Measurements from ENCODE around the gene TNFRSF8. TPM values are rescaled to one million over a fixed set of nuclear protein-coding genes. Genes with fewer than 3 reads are reported as not detected.

The TNFRSF8 gene
- total and polyA plus RNA-seq, 2 experiments from 2014 or later = not detected

GRCh38 chr1:12060500-12060899 lies 2.6 kb upstream of the TNFRSF8 start:
- no peaks in the 10 kb centered on the region for H4K20me1 ChIP-seq (ENCODE audit: insufficient read depth, poor library complexity, severe bottlenecking)
- H3K27me3 ChIP-seq = peaks cover 48% of the 10 kb centered on the region

GRCh38 chr1:12064073-12064969 lies 1.2 kb downstream of the TNFRSF8 start:
- H3K79me2 ChIP-seq = no peaks in the 10 kb centered on the region
- H3K4me3 ChIP-seq = no peak overlapping the region
- TF ChIP-seq CTCF (IDR thresholded peaks at IDR 0.05; ENCODE audit: poor library complexity) = no peak
- DNase-seq (ENCODE audit: low spot score) = no peak
- WGBS (ENCODE audit: low lambda C conversion rate, missing lambda C conversion rate) = 34% methylated on average over 17 of the region's 17 CpGs
- no peaks in the 10 kb centered on the region for H3K9me3 ChIP-seq (ENCODE audit: low read depth)
- H3K4me2 ChIP-seq = no peak overlapping the region
- H3K27ac ChIP-seq = no peak overlapping the region
- no peaks in the 10 kb centered on the region for H4K20me1 ChIP-seq (ENCODE audit: insufficient read depth, poor library complexity, severe bottlenecking)
- H2AFZ ChIP-seq = no peak overlapping the region
- peaks cover 56% of the 10 kb centered on the region for H3K27me3 ChIP-seq
- peaks cover 12% of the 10 kb centered on the region for H3K4me1 ChIP-seq (ENCODE audit: insufficient read depth)
- no peaks in the 10 kb centered on the region for H3K36me3 ChIP-seq (replicated peaks; ENCODE audit: insufficient read depth, low read depth)
- H3K9me2 ChIP-seq (replicated peaks; ENCODE audit: insufficient read depth) = no peaks in the 10 kb centered on the region

More at GRCh38 chr1:12060500-12060899, 2.6 kb upstream of the TNFRSF8 start:
- TF ChIP-seq EZH2phosphoT487 (IDR thresholded peaks at IDR 0.05; ENCODE audit: low read depth, severe bottlenecking, unreplicated experiment) (no peak), EZH2 (IDR thresholded peaks at IDR 0.05; ENCODE audit: borderline replicate concordance) (no peak), CTCF (IDR thresholded peaks at IDR 0.05; ENCODE audit: poor library complexity) (no peak)
- Histone ChIP-seq H3K4me2 (no peak overlapping the region), H3K4me3 (no peak overlapping the region), H3K79me2 (no peaks in the 10 kb centered on the region), H3K27ac (no peak overlapping the region), H2AFZ (no peak overlapping the region), H3K4me1 (ENCODE audit: insufficient read depth) (peaks cover 4% of the 10 kb centered on the region), H3K36me3 (replicated peaks; ENCODE audit: insufficient read depth, low read depth) (no peaks in the 10 kb centered on the region), H3K9me3 (ENCODE audit: low read depth) (no peaks in the 10 kb centered on the region), H3K9me2 (replicated peaks; ENCODE audit: insufficient read depth) (no peaks in the 10 kb centered on the region)
- WGBS (ENCODE audit: low lambda C conversion rate, missing lambda C conversion rate) = 95% methylated on average over 3 of the region's 3 CpGs
- no peak for DNase-seq (ENCODE audit: low spot score)

- Histone ChIP-seq H3K27me3 (peaks cover 46% of the 10 kb centered on the region), H3K9me3 (ENCODE audit: low read depth) (no peaks in the 10 kb centered on the region), H3K79me2 (no peaks in the 10 kb centered on the region), H3K4me1 (ENCODE audit: insufficient read depth) (peaks cover 12% of the 10 kb centered on the region), H3K27ac (no peak overlapping the region), H3K36me3 (replicated peaks; ENCODE audit: insufficient read depth, low read depth) (no peaks in the 10 kb centered on the region), H2AFZ (no peak overlapping the region), H3K4me3 (no peak overlapping the region), H4K20me1 (ENCODE audit: insufficient read depth, poor library complexity, severe bottlenecking) (no peaks in the 10 kb centered on the region), H3K4me2 (no peak overlapping the region), H3K9me2 (replicated peaks; ENCODE audit: insufficient read depth) (no peaks in the 10 kb centered on the region)
- 69% methylated on average over 6 of the region's 6 CpGs for WGBS (ENCODE audit: low lambda C conversion rate, missing lambda C conversion rate)
- no peak for DNase-seq (ENCODE audit: low spot score)
- TF ChIP-seq EZH2 (IDR thresholded peaks at IDR 0.05; ENCODE audit: borderline replicate concordance) (no peak), EZH2phosphoT487 (IDR thresholded peaks at IDR 0.05; ENCODE audit: low read depth, severe bottlenecking, unreplicated experiment) (no peak), CTCF (IDR thresholded peaks at IDR 0.05; ENCODE audit: poor library complexity) (no peak)
These were observed 2.8 kb downstream of the TNFRSF8 start for GRCh38 chr1:12065872-12066271.

All from hepatocyte (in vitro differentiated cells).